Colonic mucosa (tissue), 4 donors: ENCODE data around the gene ANAPC1. TPM values are rescaled to one million over a fixed set of nuclear protein-coding genes. Genes with fewer than 3 reads are reported as not detected.
"Not testable (repeated sequence)": the region's sequence is repeated elsewhere in the genome, so short reads cannot be mapped to it uniquely, and the experiment has no call there.

Experiments
- DNase-seq: peaks from one replicate; pipeline ENCODE4 v3.0.0-alpha.2; 2020
- H3K27ac ChIP-seq: fragments of 200-600 bp; one replicate; pipeline ENCODE4 v1.8.0; 2021
- H3K27me3 ChIP-seq: fragments of 200-600 bp; one replicate; pipeline ENCODE4 v1.8.0; 2021
- H3K36me3 ChIP-seq: fragments of 200-600 bp; one replicate; pipeline ENCODE4 v1.8.0; 2021
- H3K4me1 ChIP-seq: fragments of 200-600 bp; one replicate; pipeline ENCODE4 v1.8.0; 2021; ENCODE audit warnings: mild to moderate bottlenecking
- H3K4me3 ChIP-seq: fragments of 200-600 bp; one replicate; pipeline ENCODE4 v1.8.0; 2021
- H3K9ac ChIP-seq, 2 donors: one replicate each; pipeline ENCODE4 v1.7.0; 2013; ENCODE audit warnings: control low read depth in 2 of 2, low read depth in 2 of 2, low read length in 2 of 2
- H3K9me3 ChIP-seq: fragments of 200-600 bp; one replicate; pipeline ENCODE4 v1.8.0; 2021
- intact Hi-C: fragments of 100-400 bp; cut with DNase I; formaldehyde crosslinking; loops from one replicate; pipeline ENCODE4 v1.14.1; 2022
- total RNA-seq, 2 donors: library from RNA; stranded (reverse); fragmentation: NEBNext Ultra II Directional in 1 of 2; extraction: Animal tissue kit (Norgen Biotek cat#: 25700) in 1 of 2; gene quantifications; one replicate each; pipeline ENCODE4 v1.2.1, GENCODE V29; 2021
- TF ChIP-seq, protein P1 (sequence below): fragments of 200-600 bp; IDR thresholded peaks from one replicate; pipeline ENCODE4 v1.8.0; 2022; ENCODE audit warnings: antibody characterized with exemption, mild to moderate bottlenecking
- donor health status: healthy.
- donor health status: DM: no; HTN: no; CAD: no.
- donor health status: DM: no; HTN: no; CAD: no.

Gene ANAPC1
- total RNA-seq, 2 donors from 2014 or later = 32.9 to 62.1 TPM

- Histone ChIP-seq H3K4me1 (peaks cover 4% of the 10 kb centered on the region), H3K36me3 (no peaks in the 10 kb centered on the region), H3K4me3 (no peak overlapping the region), H3K27ac (no peak overlapping the region), H3K9ac (no peak overlapping the region), H3K27me3 (no peaks in the 10 kb centered on the region), H3K9me3 (no peaks in the 10 kb centered on the region)
- TF ChIP-seq, protein P1, sequence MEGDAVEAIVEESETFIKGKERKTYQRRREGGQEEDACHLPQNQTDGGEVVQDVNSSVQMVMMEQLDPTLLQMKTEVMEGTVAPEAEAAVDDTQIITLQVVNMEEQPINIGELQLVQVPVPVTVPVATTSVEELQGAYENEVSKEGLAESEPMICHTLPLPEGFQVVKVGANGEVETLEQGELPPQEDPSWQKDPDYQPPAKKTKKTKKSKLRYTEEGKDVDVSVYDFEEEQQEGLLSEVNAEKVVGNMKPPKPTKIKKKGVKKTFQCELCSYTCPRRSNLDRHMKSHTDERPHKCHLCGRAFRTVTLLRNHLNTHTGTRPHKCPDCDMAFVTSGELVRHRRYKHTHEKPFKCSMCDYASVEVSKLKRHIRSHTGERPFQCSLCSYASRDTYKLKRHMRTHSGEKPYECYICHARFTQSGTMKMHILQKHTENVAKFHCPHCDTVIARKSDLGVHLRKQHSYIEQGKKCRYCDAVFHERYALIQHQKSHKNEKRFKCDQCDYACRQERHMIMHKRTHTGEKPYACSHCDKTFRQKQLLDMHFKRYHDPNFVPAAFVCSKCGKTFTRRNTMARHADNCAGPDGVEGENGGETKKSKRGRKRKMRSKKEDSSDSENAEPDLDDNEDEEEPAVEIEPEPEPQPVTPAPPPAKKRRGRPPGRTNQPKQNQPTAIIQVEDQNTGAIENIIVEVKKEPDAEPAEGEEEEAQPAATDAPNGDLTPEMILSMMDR = no peak
- intact Hi-C loops = loop anchor here (10.0 kb wide), 1 partner anchor 56 kb away; no protein-coding TSS in a partner anchor
- no peak for DNase-seq
Measured at GRCh38 chr2:111909079-111909478, 25.1 kb upstream of the ANAPC1 start.

DNA sequence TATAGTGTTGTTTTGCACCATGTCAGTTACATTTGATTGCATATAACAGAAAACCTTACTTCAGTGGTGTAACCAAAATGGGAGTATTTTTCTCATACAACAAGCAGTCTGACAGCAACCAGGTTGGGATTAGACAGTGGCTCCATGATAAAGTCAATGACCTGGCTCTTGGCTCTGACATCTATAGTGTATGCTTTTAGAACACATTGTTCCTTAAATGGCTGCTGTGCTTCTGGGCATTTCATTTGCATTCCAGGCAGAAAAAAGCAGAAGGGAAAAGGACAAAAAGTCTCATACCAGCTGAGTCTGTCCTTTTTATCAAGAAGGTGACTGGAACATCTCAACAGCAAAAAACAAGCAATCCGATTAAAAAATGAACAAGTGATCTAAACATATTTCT is 24.6 kb upstream of the ANAPC1 start:
- H3K27me3 ChIP-seq = no peaks in the 10 kb centered on the region
- H3K27ac ChIP-seq = no peak overlapping the region
- no peak for DNase-seq
- intact Hi-C loops = loop anchor here (10.0 kb wide), 1 partner anchor 56 kb away; no protein-coding TSS in a partner anchor
- H3K4me3 ChIP-seq = no peak overlapping the region
- peaks cover 4% of the 10 kb centered on the region for H3K4me1 ChIP-seq
- no peaks in the 10 kb centered on the region for H3K36me3 ChIP-seq
- TF ChIP-seq, protein P1 = no peak
- H3K9me3 ChIP-seq = no peaks in the 10 kb centered on the region
- no peak overlapping the region for H3K9ac ChIP-seq

- Histone ChIP-seq H3K4me3 (no peak overlapping the region), H3K9me3 (no peaks in the 10 kb centered on the region), H3K27ac (peak overlapping the region; percentile 32), H3K4me1 (peaks cover 4% of the 10 kb centered on the region), H3K9ac (peak overlapping the region in 1 of 2 donors; percentile 2), H3K36me3 (no peaks in the 10 kb centered on the region), H3K27me3 (no peaks in the 10 kb centered on the region)
- intact Hi-C loops = loop anchor here (10.0 kb wide), 1 partner anchor 59 kb away; no protein-coding TSS in a partner anchor
- DNase-seq = no peak
- TF ChIP-seq, protein P1 = no peak
Measured at GRCh38 chr2:111905990-111906735, 22.2 kb upstream of the ANAPC1 start.

DNA sequence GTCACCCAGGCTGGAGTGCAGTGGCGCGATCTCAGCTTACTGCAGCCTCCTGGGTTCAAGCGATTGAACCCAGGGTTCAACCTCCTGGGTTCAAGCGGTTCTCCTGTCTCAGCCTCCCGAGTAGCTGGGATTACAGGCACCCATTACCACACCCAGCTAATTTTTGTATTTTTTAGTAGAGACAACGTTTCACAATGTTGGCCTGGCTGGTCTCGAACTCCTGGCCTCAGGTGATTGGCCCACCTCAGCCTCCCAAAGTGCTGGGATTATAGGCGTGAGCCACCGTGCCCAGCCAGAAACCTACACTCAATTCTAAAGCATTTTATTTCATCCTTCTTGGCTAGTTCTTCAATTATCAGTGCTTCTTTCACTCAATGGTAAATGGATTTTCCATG is 21.5 kb upstream of the ANAPC1 start:
- not testable (repeated sequence) for H3K36me3 ChIP-seq, H3K4me3 ChIP-seq, DNase-seq, H3K27me3 ChIP-seq, H3K27ac ChIP-seq, H3K9me3 ChIP-seq, H3K4me1 ChIP-seq
- intact Hi-C loops = loop anchor here (10.0 kb wide), 1 partner anchor 59 kb away; no protein-coding TSS in a partner anchor
- peak overlapping the region in 1 of 2 donors; percentile 2 for H3K9ac ChIP-seq

- intact Hi-C loops = loop anchor here (10.0 kb wide), 1 partner anchor 60 kb away; no protein-coding TSS in a partner anchor
- H3K27ac ChIP-seq = no peak overlapping the region
Measured at GRCh38 chr2:111904726-111905474, 20.9 kb upstream of the ANAPC1 start.

More at GRCh38 chr2:111904726-111905474, 20.9 kb upstream of the ANAPC1 start:
- TF ChIP-seq, protein P1 = no peak
- H3K36me3 ChIP-seq = no peaks in the 10 kb centered on the region
- no peak overlapping the region for H3K4me3 ChIP-seq
- DNase-seq = no peak
- no peaks in the 10 kb centered on the region for H3K9me3 ChIP-seq
- no peak overlapping the region for H3K9ac ChIP-seq
- H3K27me3 ChIP-seq = no peaks in the 10 kb centered on the region
- peaks cover 4% of the 10 kb centered on the region for H3K4me1 ChIP-seq
